UCSD-AML1 (cell line): ENCODE results near the gene TIMM17A.
A peak's percentile ranks its signal among the peaks of the same experiment; 100 is the strongest.

Experiments
- DNase-seq: peaks from one replicate; lab custom pipeline; 2025; ENCODE audit not compliant: unreplicated experiment; lab: John Stamatoyannopoulos, UW

The TIMM17A gene

GRCh38 chr1:201982623-201983379 lies 27.5 kb downstream of the TIMM17A start, which contains the start of gene RNPEP:
Gene RNPEP (plus strand): TSS chr1:201982648. CDS start chr1:201982667, 19 bp downstream.
- DNase-seq: peak; percentile 75

GRCh38 chr1:201983380-201983805 lies 28.1 kb downstream of the TIMM17A start:
- no peak for DNase-seq

GRCh38 chr1:201984446-201984845 lies 29.1 kb downstream of the TIMM17A start:
- DNase-seq: no peak

- no peak for DNase-seq
Measured at GRCh38 chr1:201985355-201985754, 30.1 kb downstream of the TIMM17A start.

GRCh38 chr1:201988601-201989000 lies 33.3 kb downstream of the TIMM17A start:
- DNase-seq: no peak

GRCh38 chr1:201989354-201990128 lies 34.2 kb downstream of the TIMM17A start:
- DNase-seq: no peak

- no peak for DNase-seq
Measured at GRCh38 chr1:201990427-201990826, 35.1 kb downstream of the TIMM17A start.

GRCh38 chr1:201999625-202000238 lies 44.4 kb downstream of the TIMM17A start:
- no peak for DNase-seq

GRCh38 chr1:202002507-202002906 lies 47.2 kb downstream of the TIMM17A start:
- DNase-seq: no peak

GRCh38 chr1:202004711-202005110 lies 49.4 kb downstream of the TIMM17A start:
- no peak for DNase-seq

GRCh38 chr1:202005958-202006357 lies 50.7 kb downstream of the TIMM17A start:
- DNase-seq: no peak

- no peak for DNase-seq
Measured at GRCh38 chr1:202007304-202007703, 52.0 kb downstream of the TIMM17A start.

- DNase-seq: no peak
Measured at GRCh38 chr1:202007805-202008489, 52.6 kb downstream of the TIMM17A start.

- peak; percentile 33 for DNase-seq
Measured at GRCh38 chr1:202009326-202010179, 54.2 kb downstream of the TIMM17A start.

GRCh38 chr1:202010180-202011015 lies 55.1 kb downstream of the TIMM17A start, which contains the start of gene ELF3:
Gene ELF3 (plus strand): TSS chr1:202010587. CDS start chr1:202011137, 550 bp downstream.
- no peak for DNase-seq

GRCh38 chr1:202011994-202012393 lies 56.7 kb downstream of the TIMM17A start:
- no peak for DNase-seq

GRCh38 chr1:202012544-202013478 lies 57.5 kb downstream of the TIMM17A start:
- DNase-seq: no peak

GRCh38 chr1:202013603-202014002 lies 58.3 kb downstream of the TIMM17A start:
- DNase-seq: no peak
